ENCODE results near the gene METTL16.

METTL16 gene

GRCh38 chr17:2388020-2388682 is 123.5 kb downstream of the METTL16 start:
- no peak for DNase-seq (ENCODE audit: extremely low read depth, low read depth)
- TF ChIP-seq CTCF (IDR thresholded peaks at IDR 0.05; ENCODE audit: low read depth, low read length) = no peak

- no peak for TF ChIP-seq CTCF (IDR thresholded peaks at IDR 0.05; ENCODE audit: low read depth, low read length)
- no peak for DNase-seq (ENCODE audit: extremely low read depth, low read depth)
Measured at GRCh38 chr17:2387086-2388019, 124.3 kb downstream of the METTL16 start.

- TF ChIP-seq CTCF (IDR thresholded peaks at IDR 0.05; ENCODE audit: low read depth, low read length) = no peak
Measured at GRCh38 chr17:2386400-2387085, 125.1 kb downstream of the METTL16 start.

GRCh38 chr17:2385240-2386210 is 126.2 kb downstream of the METTL16 start:
- TF ChIP-seq CTCF (IDR thresholded peaks at IDR 0.05; ENCODE audit: low read depth, low read length) = no peak
- no peak for DNase-seq (ENCODE audit: extremely low read depth, low read depth)

More at GRCh38 chr17:2386400-2387085, 125.1 kb downstream of the METTL16 start:
- DNase-seq (ENCODE audit: extremely low read depth, low read depth) = no peak

GRCh38 chr17:2384439-2385127 is 127.1 kb downstream of the METTL16 start:
- no peak for DNase-seq (ENCODE audit: extremely low read depth, low read depth)
- TF ChIP-seq CTCF (IDR thresholded peaks at IDR 0.05; ENCODE audit: low read depth, low read length) = no peak

- no peak for TF ChIP-seq CTCF (IDR thresholded peaks at IDR 0.05; ENCODE audit: low read depth, low read length)
- no peak for DNase-seq (ENCODE audit: extremely low read depth, low read depth)
Measured at GRCh38 chr17:2383628-2384167, 128.0 kb downstream of the METTL16 start.

Data from AG09319 (cell line).